Mucosa of rectum (tissue), 2 donors: Measurements from ENCODE around the gene RPS6KA5.
"Not testable (repeated sequence)": the region's sequence is repeated elsewhere in the genome, so short reads cannot be mapped to it uniquely, and the experiment has no call there.

ENCODE experiments used
- H3K27ac ChIP-seq, 2 donors: one replicate each; pipeline ENCODE4 v1.7.0; 2013; ENCODE audit warnings: inconsistent platforms in 2 of 2, low read depth in 2 of 2, low read length in 2 of 2
- H3K27me3 ChIP-seq, 2 donors: one replicate each; pipeline ENCODE4 v1.7.0; 2013; ENCODE audit warnings: low read length in 2 of 2; ENCODE audit not compliant: control insufficient read depth in 2 of 2, insufficient read depth in 2 of 2
- H3K36me3 ChIP-seq, 2 donors: one replicate each; pipeline ENCODE4 v1.7.0; 2013; ENCODE audit warnings: low read length in 2 of 2; ENCODE audit not compliant: control insufficient read depth in 2 of 2, insufficient read depth in 2 of 2
- H3K4me1 ChIP-seq, 2 donors: one replicate each; pipeline ENCODE4 v1.7.0; 2013; ENCODE audit warnings: low read length in 2 of 2, mild to moderate bottlenecking in 1 of 2; ENCODE audit not compliant: control insufficient read depth in 2 of 2, insufficient read depth in 2 of 2
- H3K4me3 ChIP-seq, 2 donors: one replicate each; pipeline ENCODE4 v1.7.0; 2013; ENCODE audit warnings: low read length in 2 of 2
- H3K9ac ChIP-seq, 2 donors: one replicate each; pipeline ENCODE4 v1.7.0; 2013; ENCODE audit warnings: low read length in 2 of 2, low read depth in 1 of 2, mild to moderate bottlenecking in 1 of 2
- H3K9me3 ChIP-seq, 2 donors: one replicate each; pipeline ENCODE4 v1.7.0; 2013; ENCODE audit warnings: low read length in 2 of 2; ENCODE audit not compliant: control insufficient read depth in 2 of 2
- donor health status: healthy.
- donor health status: Normal muscosa, but diverticular disease.

Gene RPS6KA5

DNA sequence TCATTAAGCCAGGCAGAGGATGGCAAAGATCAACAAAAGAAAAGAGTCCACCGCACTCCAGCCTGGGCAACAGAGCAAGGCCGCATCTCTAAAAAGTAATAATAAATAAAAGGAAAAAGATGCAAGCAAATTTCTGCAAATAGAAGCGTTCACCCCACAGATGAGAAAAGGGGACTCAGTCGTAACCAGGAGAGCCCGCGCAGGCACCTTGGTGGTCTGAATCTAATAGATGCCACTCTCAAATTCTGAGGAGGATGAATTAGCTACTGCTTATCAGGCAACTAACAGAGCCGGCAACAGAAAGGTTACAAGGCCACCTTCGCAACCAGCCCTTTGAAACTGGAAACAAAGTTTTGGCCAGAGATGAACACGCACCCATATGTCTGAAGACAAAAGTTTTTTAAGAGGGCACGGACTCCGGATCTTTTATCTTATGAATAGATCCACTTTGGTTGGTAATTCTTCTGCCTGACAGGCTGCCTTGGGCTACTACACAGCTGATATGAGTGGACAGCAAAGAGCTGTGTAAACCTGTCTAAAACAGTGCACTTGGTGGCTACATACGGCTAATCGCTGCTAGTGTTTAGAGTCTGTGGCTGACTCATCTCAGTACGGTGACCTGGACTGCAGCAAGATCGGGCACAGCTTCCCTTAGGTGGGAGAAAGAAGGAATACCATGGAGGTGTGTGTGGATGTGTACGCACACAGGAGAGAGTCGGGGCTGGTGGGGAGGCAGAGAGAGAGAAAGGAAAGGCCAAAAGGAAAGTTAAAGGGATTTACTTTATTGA lies 211.3 kb downstream of the RPS6KA5 start:
- H3K9ac ChIP-seq: no peak overlapping the region
- no peak overlapping the region for H3K27ac ChIP-seq
- no peaks in the 10 kb centered on the region for H3K36me3 ChIP-seq
- H3K4me1 ChIP-seq: no peaks in the 10 kb centered on the region
- H3K4me3 ChIP-seq: no peak overlapping the region
- no peaks in the 10 kb centered on the region for H3K9me3 ChIP-seq
- no peaks in the 10 kb centered on the region for H3K27me3 ChIP-seq

DNA sequence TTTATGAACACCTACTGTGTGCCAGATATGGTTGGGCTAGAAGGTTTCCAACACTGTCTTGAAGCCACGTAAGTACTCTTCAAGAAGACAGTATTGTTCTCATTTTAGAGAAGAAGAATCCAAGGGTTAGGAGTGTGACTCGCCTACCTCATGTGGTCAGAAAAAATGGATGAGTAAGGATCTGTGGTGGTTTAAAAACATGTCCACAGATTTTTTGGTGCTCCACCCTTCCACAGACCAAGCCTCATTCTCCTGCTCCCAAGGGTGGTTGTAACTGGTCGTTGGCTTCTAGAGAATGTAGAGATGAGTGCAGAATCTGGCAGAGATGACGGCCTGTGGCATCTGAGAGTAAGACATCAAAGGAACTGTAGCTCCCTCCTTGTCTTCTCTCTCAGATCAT lies 213.9 kb downstream of the RPS6KA5 start:
- Histone ChIP-seq H3K4me1 (no peaks in the 10 kb centered on the region), H3K27ac (no peak overlapping the region), H3K27me3 (no peaks in the 10 kb centered on the region), H3K9ac (no peak overlapping the region), H3K4me3 (no peak overlapping the region), H3K9me3 (no peaks in the 10 kb centered on the region), H3K36me3 (no peaks in the 10 kb centered on the region)

DNA sequence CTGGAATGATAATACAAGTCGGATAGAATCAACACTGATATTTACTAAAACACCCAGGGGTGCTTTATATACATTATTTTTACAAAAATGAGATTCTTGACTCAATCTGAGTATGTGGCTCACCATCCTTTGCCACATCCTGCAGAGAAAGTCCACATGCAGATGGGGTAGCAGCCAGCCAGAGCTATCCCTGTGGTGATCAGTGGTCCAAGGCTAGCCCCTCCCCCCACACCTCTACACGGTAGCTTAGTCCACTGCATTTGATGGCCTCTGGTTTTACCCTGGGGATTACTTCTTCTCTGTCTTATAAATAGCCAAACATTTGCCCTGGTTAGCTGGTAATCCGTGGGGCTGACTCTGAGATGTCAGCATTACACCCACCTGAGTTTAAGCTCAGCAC lies 216.1 kb downstream of the RPS6KA5 start:
- no peaks in the 10 kb centered on the region for H3K9me3 ChIP-seq
- H3K27me3 ChIP-seq: no peaks in the 10 kb centered on the region
- no peak overlapping the region for H3K9ac ChIP-seq
- no peaks in the 10 kb centered on the region for H3K36me3 ChIP-seq
- H3K4me1 ChIP-seq: no peaks in the 10 kb centered on the region
- H3K27ac ChIP-seq: no peak overlapping the region
- no peak overlapping the region for H3K4me3 ChIP-seq

DNA sequence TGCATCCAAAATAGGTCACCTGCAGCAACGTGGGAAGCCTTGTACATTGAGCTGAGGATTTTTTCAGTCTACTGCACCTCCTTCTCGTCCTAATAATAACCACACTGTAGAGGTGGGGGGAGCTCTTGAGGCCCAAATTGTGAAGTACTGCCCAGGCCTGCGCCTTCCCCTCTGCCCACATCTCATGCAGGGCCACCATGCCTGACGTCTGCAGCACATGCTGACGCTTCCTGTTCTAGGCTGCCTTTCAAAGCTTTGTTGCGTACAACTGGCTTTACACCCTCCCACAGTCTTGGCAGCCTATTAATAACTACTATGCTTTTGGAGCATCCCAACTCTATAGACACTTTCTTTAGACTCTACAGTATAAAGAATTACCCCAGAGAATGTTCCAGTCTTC lies 217.7 kb downstream of the RPS6KA5 start:
- Histone ChIP-seq H3K4me3 (no peak overlapping the region), H3K9ac (no peak overlapping the region), H3K27me3 (no peaks in the 10 kb centered on the region), H3K27ac (no peak overlapping the region), H3K9me3 (no peaks in the 10 kb centered on the region), H3K4me1 (no peaks in the 10 kb centered on the region), H3K36me3 (no peaks in the 10 kb centered on the region)

DNA sequence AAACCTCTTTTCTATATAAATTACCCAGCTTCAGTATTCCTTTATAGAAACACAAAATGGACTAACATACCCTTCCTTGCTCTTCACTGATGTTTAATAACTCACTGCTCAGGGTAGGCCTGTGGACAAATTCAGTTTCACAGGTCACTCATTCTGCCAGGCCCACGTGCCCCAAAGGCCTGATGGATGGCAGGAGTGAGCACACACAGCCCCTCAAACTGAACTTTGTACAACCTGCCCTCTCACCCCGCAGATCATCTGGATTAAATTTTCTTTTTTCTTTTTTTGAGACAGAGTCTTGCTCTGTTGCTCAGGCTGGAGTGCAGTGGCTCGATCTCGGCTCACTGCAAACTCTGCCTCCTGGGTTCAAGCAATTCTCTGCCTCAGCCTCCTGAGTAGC lies 219.8 kb downstream of the RPS6KA5 start:
- H3K27ac ChIP-seq, H3K9me3 ChIP-seq, H3K4me1 ChIP-seq, H3K9ac ChIP-seq, H3K27me3 ChIP-seq, H3K36me3 ChIP-seq, H3K4me3 ChIP-seq: not testable (repeated sequence)

DNA sequence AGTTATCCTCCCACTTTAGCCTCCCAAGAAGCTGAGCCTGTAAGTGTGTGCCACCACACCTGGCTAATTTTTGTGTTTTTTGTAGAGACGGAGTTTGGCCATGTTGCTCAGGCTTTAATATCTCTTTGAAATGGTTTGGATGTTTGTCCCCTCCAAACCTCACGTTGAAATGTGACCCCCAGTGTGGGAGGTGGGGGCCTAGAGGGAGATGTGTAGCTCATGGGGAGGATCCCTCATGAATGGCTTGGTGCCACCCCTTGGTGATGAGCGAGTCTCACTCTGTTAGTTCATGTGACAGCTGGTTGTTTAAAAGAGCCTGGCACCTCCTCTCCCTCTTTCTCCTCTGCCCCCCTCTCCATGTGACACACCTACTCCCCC lies 220.6 kb downstream of the RPS6KA5 start:
- Histone ChIP-seq H3K9me3 (no peaks in the 10 kb centered on the region), H3K4me1 (no peaks in the 10 kb centered on the region), H3K27ac (no peak overlapping the region), H3K27me3 (no peaks in the 10 kb centered on the region), H3K9ac (no peak overlapping the region), H3K36me3 (no peaks in the 10 kb centered on the region), H3K4me3 (no peak overlapping the region)

DNA sequence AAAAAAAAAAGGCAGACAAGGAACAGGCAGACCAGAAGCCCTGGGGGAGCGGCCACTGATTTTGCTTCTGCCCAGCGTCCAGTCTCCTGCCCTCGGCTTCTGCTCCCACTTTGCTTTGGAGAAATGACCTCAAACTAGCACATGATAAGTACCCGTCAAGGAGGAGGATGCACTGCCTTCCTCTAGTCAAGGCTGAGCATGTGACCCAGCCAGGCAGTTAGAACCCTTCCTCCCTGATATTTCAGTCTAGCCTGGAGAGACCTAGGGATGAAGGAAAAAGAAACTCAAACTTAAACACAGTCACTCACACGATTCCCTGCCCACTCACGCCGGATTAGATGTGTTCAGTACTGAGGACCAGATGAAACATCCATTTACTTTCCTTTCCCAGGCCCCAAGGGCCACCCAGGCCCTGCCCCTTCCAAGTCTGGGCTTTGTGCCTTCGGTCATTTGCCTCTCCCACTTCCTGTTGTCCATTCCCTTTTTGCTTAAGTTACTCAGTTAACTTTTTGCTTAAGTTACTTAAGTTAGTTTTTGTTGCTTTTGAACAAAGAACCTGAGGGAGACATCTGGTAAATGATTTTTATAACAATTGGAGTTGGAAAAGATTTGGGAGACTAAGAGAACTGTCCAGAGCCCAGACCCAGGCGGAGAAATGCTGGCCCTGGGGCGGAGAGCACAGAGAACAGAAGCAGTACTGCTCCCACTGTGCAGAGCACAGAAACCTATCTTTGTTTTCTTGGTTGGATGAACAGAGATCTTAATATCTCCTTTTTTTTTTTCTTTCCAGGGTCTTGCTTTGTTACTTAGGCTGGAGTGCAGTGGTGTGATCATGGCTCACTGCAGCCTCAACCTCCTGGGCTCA lies 221.2 kb downstream of the RPS6KA5 start:
- no peaks in the 10 kb centered on the region for H3K9me3 ChIP-seq
- H3K4me3 ChIP-seq: no peak overlapping the region
- H3K9ac ChIP-seq: no peak overlapping the region
- H3K27ac ChIP-seq: peak overlapping the region; percentile 11 to 56
- H3K36me3 ChIP-seq: no peaks in the 10 kb centered on the region
- H3K27me3 ChIP-seq: no peaks in the 10 kb centered on the region
- H3K4me1 ChIP-seq: no peaks in the 10 kb centered on the region

DNA sequence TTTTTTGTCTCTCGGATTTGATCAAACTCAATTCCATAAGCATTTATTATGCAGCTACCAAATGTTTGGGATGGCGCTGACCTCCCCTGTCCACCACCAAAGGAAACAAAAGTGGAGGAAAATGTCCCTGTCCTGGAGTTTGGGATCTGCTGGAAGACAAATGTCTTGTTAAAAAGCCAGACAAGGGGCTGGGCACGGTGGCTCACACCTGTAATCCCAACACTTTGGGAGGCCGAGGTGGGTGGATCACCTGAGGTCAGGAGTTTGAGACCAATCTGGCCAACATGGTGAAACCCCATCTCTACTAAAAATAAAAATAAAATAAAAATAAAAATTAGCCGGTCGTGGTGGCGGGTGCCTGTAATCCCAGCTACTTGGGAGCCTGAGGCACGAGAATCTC lies 221.9 kb downstream of the RPS6KA5 start:
- peak overlapping the region in 1 of 2 donors; percentile 11 for H3K27ac ChIP-seq
- H3K27me3 ChIP-seq, H3K9ac ChIP-seq, H3K36me3 ChIP-seq, H3K4me1 ChIP-seq, H3K9me3 ChIP-seq, H3K4me3 ChIP-seq: not testable (repeated sequence)

DNA sequence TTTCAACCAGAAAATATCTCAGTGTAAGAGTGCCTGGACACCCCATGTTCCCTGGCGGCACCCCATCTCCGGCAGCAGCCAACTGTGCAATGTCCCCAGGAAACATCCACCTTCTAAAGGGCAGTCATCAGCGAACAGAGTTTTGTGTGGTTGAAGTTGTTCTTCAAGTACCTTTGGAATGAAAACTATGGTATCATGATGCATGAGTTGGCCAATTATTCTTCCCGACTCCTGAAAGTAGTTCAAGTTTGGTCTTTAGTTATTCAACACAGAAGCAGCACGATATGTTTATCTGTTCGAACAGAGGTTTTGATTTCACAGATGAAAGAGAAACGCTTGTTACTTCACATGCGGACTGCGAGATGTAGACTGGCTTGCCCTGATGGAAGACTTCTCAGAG lies 223.1 kb downstream of the RPS6KA5 start:
- Histone ChIP-seq H3K9ac (no peak overlapping the region), H3K27ac (no peak overlapping the region), H3K4me1 (no peaks in the 10 kb centered on the region), H3K9me3 (no peaks in the 10 kb centered on the region), H3K36me3 (no peaks in the 10 kb centered on the region), H3K4me3 (no peak overlapping the region), H3K27me3 (no peaks in the 10 kb centered on the region)

DNA sequence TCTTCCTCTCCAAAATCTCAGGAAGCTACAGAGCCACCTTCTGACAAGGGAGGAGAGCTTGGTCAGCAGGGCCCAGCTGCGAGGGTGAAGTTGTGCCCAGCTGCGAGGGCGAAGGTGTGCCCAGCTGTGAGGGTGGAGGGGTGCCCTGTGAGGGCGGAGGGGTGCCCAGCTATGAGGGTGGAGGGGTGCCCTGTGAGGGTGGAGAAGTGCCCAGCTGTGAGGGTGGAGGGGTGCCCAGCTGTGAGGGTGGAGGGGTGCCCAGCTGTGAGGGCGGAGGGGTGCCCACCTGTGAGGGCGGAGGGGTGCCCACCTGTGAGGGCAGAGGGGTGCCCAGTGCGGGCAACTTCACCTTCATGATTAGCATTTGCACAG lies 223.8 kb downstream of the RPS6KA5 start:
- no peak overlapping the region for H3K4me3 ChIP-seq

More for the DNA sequence above, 223.8 kb downstream of the RPS6KA5 start:
- Histone ChIP-seq H3K9me3 (no peaks in the 10 kb centered on the region), H3K4me1 (no peaks in the 10 kb centered on the region), H3K27me3 (no peaks in the 10 kb centered on the region), H3K36me3 (no peaks in the 10 kb centered on the region), H3K27ac (no peak overlapping the region), H3K9ac (no peak overlapping the region)
